Activated CD4-positive, alpha-beta T cell treated with anti-CD3 and anti-CD28 coated beads, Interleukin-10, Interleukin-2, amounts not matched to agents 100 ng/mL and 50 ng/mL, durations not matched to agents 16 hours and 8 hours (primary cell): Measurements from ENCODE around the gene LRIT1.
"Not testable (repeated sequence)": the region's sequence is repeated elsewhere in the genome, so short reads cannot be mapped to it uniquely, and the experiment has no call there.

ENCODE experiments used
- DNase-seq: peaks from one replicate; pipeline ENCODE4 v3.0.0-alpha.2; 2020

Gene LRIT1

GRCh38 chr10:84241185-84241790 is at the start of gene LRIT1:
Gene LRIT1, minus strand, starts transcription at chr10:84241546. Its CDS starts 107 bp downstream, at chr10:84241439.
- DNase-seq: no peak

GRCh38 chr10:84290235-84290634 is 48.9 kb upstream of the LRIT1 start:
- no peak for DNase-seq

GRCh38 chr10:84289521-84290200 is 48.3 kb upstream of the LRIT1 start:
- no peak for DNase-seq

GRCh38 chr10:84288151-84288550 is 46.8 kb upstream of the LRIT1 start:
- DNase-seq: no peak

GRCh38 chr10:84286695-84287094 is 45.3 kb upstream of the LRIT1 start:
- DNase-seq: no peak

- not testable (repeated sequence) for DNase-seq
Observed at GRCh38 chr10:84279876-84280475, 38.6 kb upstream of the LRIT1 start.

- no peak for DNase-seq
Observed at GRCh38 chr10:84270708-84271107, 29.4 kb upstream of the LRIT1 start.

- DNase-seq: no peak
Observed at GRCh38 chr10:84269773-84270172, 28.4 kb upstream of the LRIT1 start.

GRCh38 chr10:84269162-84269561 is 27.8 kb upstream of the LRIT1 start:
- no peak for DNase-seq

GRCh38 chr10:84267503-84268126 is 26.3 kb upstream of the LRIT1 start:
- peak; percentile 93 for DNase-seq

GRCh38 chr10:84265418-84265817 is 24.1 kb upstream of the LRIT1 start:
- DNase-seq: no peak

GRCh38 chr10:84264611-84265141 is 23.3 kb upstream of the LRIT1 start:
- peak; percentile 79 for DNase-seq

- DNase-seq: no peak
Observed at GRCh38 chr10:84263716-84264115, 22.4 kb upstream of the LRIT1 start.

- no peak for DNase-seq
Observed at GRCh38 chr10:84262190-84262956, 21.0 kb upstream of the LRIT1 start.

- no peak for DNase-seq
Observed at GRCh38 chr10:84261236-84261915, 20.0 kb upstream of the LRIT1 start.

GRCh38 chr10:84258034-84258695 is 16.8 kb upstream of the LRIT1 start:
- DNase-seq: no peak

GRCh38 chr10:84257343-84258020 is 16.1 kb upstream of the LRIT1 start:
- no peak for DNase-seq

GRCh38 chr10:84256510-84257342 is 15.4 kb upstream of the LRIT1 start:
- DNase-seq: peak; percentile 55

GRCh38 chr10:84254552-84255478 is 13.5 kb upstream of the LRIT1 start:
- no peak for DNase-seq
